Testis (tissue), 3 donors: ENCODE results near the gene INSIG1. TPM values are rescaled to one million over a fixed set of nuclear protein-coding genes. Genes with fewer than 3 reads are reported as not detected.

ENCODE experiments used
- DNase-seq: peaks from one replicate; pipeline ENCODE4 v3.0.0-alpha.2; 2019
- H3K27ac ChIP-seq, 2 donors: fragments of 200-600 bp; sonication (generic); one replicate each; pipeline ENCODE4 v1.5.1; 2019
- H3K27me3 ChIP-seq: fragments of 200-600 bp; sonication (generic); one replicate; pipeline ENCODE4 v1.5.1; 2019
- H3K36me3 ChIP-seq: fragments of 200-600 bp; sonication (generic); one replicate; pipeline ENCODE4 v1.5.1; 2017; ENCODE audit warnings: low read depth; ENCODE audit errors: missing control alignments
- H3K4me1 ChIP-seq: fragments of 200-600 bp; sonication (generic); one replicate; pipeline ENCODE4 v1.5.1; 2019
- H3K4me3 ChIP-seq, 2 donors: fragments of 200-600 bp; sonication (generic); one replicate each; pipeline ENCODE4 v1.5.1; 2017 to 2019
- H3K9me3 ChIP-seq: fragments of 200-600 bp; sonication (generic); one replicate; pipeline ENCODE4 v1.5.1; 2017
- CTCF ChIP-seq, 3 experiments: fragments of 450-650 bp in 2 of 3; fragments of 200-600 bp in 1 of 3; sonication (generic) in 1 of 3; IDR thresholded peaks; one replicate each; pipeline ENCODE4 v1.5.1; 2016 to 2019; ENCODE audit warnings: antibody characterized with exemption in 3 of 3, mild to moderate bottlenecking in 2 of 3, moderate library complexity in 1 of 3
- POLR2A ChIP-seq: fragments of 450-650 bp; IDR thresholded peaks from one replicate; pipeline ENCODE4 v1.6.1; 2017; ENCODE audit warnings: antibody characterized with exemption, mild to moderate bottlenecking, moderate library complexity
- WGBS, 2 donors: methylation state at CpG; one replicate each; pipeline ENCODE4 v1.1.5; 2018; 5-methylcytosine and 5-hydroxymethylcytosine counted together
- intact Hi-C: fragments of 100-400 bp; cut with DNase I; formaldehyde crosslinking; loops from one replicate; pipeline ENCODE4 v1.15.1; 2023; ENCODE audit warnings: low total_unique reads
- polyA plus RNA-seq: library from polyadenylated mRNA; stranded (reverse); fragments of 350-450 nt; fragmentation: Illumina TruSeq; extraction: RNeasy Lipid Tissue Mini Kit (QIAGEN cat#74804); gene quantifications from one replicate; pipeline ENCODE4 v1.2.3, GENCODE V29; 2014; ENCODE audit warnings: low read depth, low replicate concordance; ENCODE audit not compliant: insufficient read depth
- total RNA-seq, 2 donors: library from RNA; depleted of rRNA; stranded (reverse); fragments of >200 nt; gene quantifications; one replicate each; pipeline ENCODE4 v1.2.3, GENCODE V29; 2016

Gene INSIG1
- total and polyA plus RNA-seq, 3 donors from 2014 or later = 52.7 to 118 (median 89.7) TPM

GRCh38 chr7:155285423-155285822 lies 12.3 kb upstream of the INSIG1 start:
- TF ChIP-seq POLR2A (no peak), CTCF (IDR thresholded peaks at IDR 0.05) (no peak)
- no peaks in the 10 kb centered on the region for H3K27me3 ChIP-seq
- no peak overlapping the region for H3K4me3 ChIP-seq
- no peaks in the 10 kb centered on the region for H3K4me1 ChIP-seq
- intact Hi-C loops = no loop called here
- no peak for DNase-seq
- no peaks in the 10 kb centered on the region for H3K36me3 ChIP-seq
- WGBS, 2 donors = 91 to 96% methylated on average over 7 of the region's 7 CpGs
- H3K27ac ChIP-seq = no peak overlapping the region
- H3K9me3 ChIP-seq = no peaks in the 10 kb centered on the region

DNA sequence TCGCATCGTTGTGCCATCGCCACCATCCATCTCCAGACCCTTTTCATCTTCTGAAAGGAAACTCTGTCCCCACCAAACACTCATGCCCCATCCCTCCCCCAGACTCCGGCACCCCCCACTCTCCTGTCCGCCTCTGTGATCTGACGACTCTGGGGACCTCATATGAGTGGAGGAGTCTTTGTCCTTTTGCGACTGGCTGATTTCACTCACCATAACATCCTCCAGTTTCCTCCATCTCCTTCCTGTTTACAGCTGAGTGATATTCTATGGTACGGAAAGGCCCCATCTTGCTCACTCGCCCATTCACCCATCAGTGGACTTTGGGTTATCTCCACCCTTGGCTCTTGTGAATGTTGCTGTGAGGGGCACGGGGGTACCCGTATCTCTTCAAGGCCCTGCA lies 11.8 kb upstream of the INSIG1 start:
- TF ChIP-seq POLR2A = no peak
- no peak for TF ChIP-seq CTCF (IDR thresholded peaks at IDR 0.05)
- Histone ChIP-seq H3K36me3 (no peaks in the 10 kb centered on the region), H3K9me3 (no peaks in the 10 kb centered on the region), H3K27ac (no peak overlapping the region), H3K4me3 (no peak overlapping the region), H3K27me3 (no peaks in the 10 kb centered on the region), H3K4me1 (no peaks in the 10 kb centered on the region)
- intact Hi-C loops = no loop called here
- WGBS, 2 donors = 82 to 89% methylated on average over 11 of the region's 11 CpGs
- DNase-seq = no peak

DNA sequence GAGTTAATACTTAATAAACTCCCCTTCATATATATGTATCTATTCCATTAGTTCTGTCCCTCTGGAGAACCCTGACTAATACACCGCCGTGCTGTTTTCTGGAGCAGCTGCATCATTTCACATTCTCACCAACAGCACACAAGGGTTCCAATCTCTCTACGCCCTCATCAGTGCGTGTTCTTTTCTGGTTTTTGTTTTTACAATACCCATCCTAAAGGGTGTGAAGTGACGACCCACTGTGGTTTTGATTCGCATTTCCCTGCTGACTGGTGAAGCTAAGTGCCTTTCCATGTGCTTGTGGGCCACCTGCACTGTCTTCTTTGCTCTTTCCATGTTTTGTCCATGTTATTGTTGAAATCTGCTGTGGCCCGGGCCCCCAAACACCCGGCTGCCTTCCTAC lies 11.0 kb upstream of the INSIG1 start:
- intact Hi-C loops = no loop called here
- no peak overlapping the region for H3K27ac ChIP-seq
- H3K4me1 ChIP-seq = no peaks in the 10 kb centered on the region
- TF ChIP-seq POLR2A (no peak), CTCF (IDR thresholded peaks at IDR 0.05) (no peak)
- H3K27me3 ChIP-seq = no peaks in the 10 kb centered on the region
- 91% methylated on average over 8 of the region's 8 CpGs for WGBS, 2 donors
- no peaks in the 10 kb centered on the region for H3K9me3 ChIP-seq
- DNase-seq = no peak
- no peaks in the 10 kb centered on the region for H3K36me3 ChIP-seq
- H3K4me3 ChIP-seq = no peak overlapping the region

DNA sequence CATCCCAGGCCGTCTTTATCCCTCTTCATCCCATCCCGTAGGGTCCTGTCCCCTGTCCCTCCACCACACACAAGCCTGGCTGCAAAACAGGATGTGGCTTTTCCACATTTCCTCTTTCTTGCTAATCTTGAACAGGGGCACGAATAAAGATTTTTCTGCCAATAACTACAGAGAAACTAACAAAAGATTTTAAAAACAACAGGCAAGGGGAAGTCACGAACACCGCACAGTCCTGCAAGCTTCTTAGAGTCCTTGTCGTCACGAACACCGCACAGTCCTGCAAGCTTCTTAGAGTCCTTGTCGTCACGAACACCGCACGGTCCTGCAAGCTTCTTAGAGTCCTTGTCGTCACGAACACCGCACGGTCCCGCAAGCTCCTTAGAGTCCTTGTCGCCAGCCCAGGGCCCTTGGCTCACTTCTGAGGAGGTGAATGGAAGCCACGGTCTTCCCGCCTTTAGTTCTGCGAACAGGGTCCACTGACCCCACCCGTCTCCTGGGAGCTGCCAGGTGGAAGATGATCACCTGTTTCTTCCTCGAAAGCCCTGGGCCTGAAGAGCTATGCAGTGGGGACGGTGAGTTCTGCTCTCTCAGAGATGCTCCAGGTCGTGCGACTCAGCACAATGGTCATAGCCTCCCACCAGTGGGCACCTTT lies 10.3 kb upstream of the INSIG1 start:
- 92 to 94% methylated on average over 20 to 26 of the region's 26 CpGs for WGBS, 2 donors
- TF ChIP-seq CTCF (IDR thresholded peaks at IDR 0.05) (no peak), POLR2A (no peak)

GRCh38 chr7:155288055-155288454 lies 9.6 kb upstream of the INSIG1 start:
- WGBS, 2 donors = 98 to 99% methylated on average over 15 to 18 of the region's 18 CpGs
- no peak overlapping the region for H3K27ac ChIP-seq
- no peak for TF ChIP-seq CTCF (IDR thresholded peaks at IDR 0.05)
- no peak for TF ChIP-seq POLR2A

More for the DNA sequence above, 10.3 kb upstream of the INSIG1 start:
- no peaks in the 10 kb centered on the region for H3K4me1 ChIP-seq
- H3K36me3 ChIP-seq = no peaks in the 10 kb centered on the region
- no peak overlapping the region for H3K27ac ChIP-seq
- H3K9me3 ChIP-seq = no peaks in the 10 kb centered on the region
- intact Hi-C loops = no loop called here
- H3K4me3 ChIP-seq = no peak overlapping the region
- DNase-seq = no peak
- no peaks in the 10 kb centered on the region for H3K27me3 ChIP-seq

More at GRCh38 chr7:155288055-155288454, 9.6 kb upstream of the INSIG1 start:
- no peak for DNase-seq
- H3K4me1 ChIP-seq = no peaks in the 10 kb centered on the region
- intact Hi-C loops = no loop called here
- H3K36me3 ChIP-seq = no peaks in the 10 kb centered on the region
- H3K27me3 ChIP-seq = no peaks in the 10 kb centered on the region
- no peak overlapping the region for H3K4me3 ChIP-seq
- H3K9me3 ChIP-seq = no peaks in the 10 kb centered on the region
